HG03159 (cell line): Measurements from ENCODE around the gene KIF1B.
"Not testable (repeated sequence)": the region's sequence is repeated elsewhere in the genome, so short reads cannot be mapped to it uniquely, and the experiment has no call there.

Source experiments
- ATAC-seq: cut with Tn5 transposase; IDR thresholded peaks from one replicate; pipeline ENCODE4 v1.9.1; 2021; ENCODE audit warnings: mild to moderate bottlenecking, moderate library complexity; ENCODE audit not compliant: unreplicated experiment

Gene KIF1B

DNA sequence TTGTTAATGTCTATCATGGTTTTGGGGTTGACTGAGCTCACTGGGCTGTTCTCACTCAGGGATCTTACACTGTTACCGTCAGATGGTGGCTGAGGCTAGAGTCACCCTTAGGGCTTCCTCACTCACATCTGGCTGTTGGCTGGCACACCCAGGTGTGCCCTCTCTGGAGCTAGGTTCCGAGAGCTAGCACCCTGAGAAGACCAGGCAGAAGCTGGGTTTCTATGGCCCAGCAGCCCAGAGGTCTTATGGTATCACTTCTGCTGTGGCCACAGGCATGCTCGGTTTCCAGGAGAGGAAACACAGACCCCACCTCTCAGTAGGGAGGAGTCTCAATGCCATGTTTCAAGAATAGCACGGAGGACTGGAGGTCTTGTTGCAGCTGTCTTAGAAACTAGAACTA, 20.7 kb upstream of the KIF1B start:
- ATAC-seq, result no peak

DNA sequence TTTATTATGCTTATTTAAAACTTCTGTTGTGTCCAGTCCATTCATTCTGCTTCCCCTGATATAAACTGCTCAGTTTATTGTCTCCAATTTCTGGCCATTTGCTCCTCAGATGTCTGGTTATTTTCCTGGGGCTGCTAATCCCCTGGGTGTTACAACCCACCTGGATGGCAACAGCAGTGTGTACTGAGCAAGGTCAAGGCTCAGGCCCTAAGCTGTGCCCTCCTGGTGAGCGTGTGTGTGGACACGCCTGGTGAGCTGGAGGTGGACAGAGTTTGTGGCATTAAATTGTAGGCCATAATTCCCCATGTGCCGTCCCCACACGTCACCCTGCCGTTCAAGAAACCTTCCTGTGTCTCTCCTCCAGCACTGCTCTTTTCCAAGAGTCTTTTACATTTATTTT, 18.1 kb upstream of the KIF1B start:
- ATAC-seq, result no peak

DNA sequence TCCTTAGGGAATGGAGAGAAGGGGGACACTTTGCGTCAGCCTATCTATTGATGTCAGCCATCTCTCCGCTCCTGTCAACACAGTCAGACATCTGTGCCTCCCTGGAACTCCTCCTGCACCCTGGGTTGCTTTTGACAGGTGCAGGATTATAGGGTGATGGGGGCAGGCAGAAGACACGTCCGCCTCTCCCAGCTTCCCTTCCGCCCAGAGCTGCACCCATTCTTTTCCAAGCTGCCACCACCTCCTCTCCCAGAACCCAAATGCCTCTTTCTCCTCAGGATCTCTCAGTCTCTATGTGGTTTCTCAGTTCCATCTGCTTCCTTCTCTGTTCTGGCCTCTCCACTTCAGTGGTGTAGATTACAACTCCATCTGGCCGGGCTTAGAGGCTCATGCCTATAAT, 17.1 kb upstream of the KIF1B start:
- ATAC-seq, result no peak

DNA sequence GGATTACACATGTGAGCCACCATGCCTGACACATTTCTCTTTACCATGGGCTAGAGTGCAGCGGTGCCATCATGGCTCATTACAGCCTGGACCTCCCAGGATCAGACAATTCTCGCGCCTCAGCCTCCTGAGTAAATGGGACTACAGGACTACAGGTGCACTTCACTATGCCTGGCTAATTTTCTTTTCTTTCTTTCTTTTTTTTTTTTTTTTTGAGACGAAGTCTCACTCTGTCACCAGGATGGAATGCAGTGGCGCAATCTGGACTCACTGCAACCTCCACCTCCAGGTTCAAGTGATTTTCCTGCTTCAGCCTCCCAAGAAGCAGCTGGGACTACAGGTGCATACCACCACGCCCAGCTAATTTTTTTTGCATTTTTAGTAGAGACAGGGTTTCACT, 14.8 kb upstream of the KIF1B start:
- no peak for ATAC-seq

DNA sequence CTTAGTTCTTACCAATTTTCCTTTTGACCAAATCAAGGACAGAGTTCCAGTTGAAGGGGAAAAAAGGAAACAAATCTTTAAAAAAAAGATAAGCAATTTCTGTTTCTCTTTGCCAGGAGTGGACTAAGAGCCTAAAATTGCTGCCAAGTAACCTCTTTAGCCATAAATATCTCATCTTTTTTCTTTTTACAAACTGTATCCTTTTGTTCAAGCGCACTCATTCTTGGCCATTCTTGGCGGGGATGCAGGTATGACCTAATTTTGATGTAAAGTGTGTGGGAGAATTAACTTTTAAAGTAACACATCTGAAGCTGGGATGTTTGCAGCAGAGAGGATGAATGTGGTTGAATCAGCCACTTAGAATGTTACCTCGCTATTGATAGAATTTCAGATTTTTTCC, 13.4 kb upstream of the KIF1B start:
- no peak for ATAC-seq

DNA sequence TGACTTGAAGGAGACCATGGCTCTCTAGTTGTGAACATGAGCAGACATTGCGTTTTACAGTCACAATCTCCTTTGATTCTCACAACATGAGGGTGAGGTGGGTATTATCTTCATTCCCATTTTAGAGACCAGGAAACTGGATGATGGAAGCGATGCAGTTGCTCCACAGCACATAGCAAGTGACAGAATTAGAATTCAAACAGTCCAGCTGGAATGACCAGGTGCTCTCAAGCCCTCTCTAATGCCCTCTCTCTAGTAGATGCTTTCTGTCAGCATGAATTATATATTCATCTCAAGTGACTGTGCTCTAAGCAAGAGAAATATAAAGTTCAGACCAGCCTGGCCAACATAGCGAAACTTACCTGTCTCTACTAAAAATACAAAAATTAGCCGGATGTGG, 9.8 kb upstream of the KIF1B start:
- no peak for ATAC-seq

DNA sequence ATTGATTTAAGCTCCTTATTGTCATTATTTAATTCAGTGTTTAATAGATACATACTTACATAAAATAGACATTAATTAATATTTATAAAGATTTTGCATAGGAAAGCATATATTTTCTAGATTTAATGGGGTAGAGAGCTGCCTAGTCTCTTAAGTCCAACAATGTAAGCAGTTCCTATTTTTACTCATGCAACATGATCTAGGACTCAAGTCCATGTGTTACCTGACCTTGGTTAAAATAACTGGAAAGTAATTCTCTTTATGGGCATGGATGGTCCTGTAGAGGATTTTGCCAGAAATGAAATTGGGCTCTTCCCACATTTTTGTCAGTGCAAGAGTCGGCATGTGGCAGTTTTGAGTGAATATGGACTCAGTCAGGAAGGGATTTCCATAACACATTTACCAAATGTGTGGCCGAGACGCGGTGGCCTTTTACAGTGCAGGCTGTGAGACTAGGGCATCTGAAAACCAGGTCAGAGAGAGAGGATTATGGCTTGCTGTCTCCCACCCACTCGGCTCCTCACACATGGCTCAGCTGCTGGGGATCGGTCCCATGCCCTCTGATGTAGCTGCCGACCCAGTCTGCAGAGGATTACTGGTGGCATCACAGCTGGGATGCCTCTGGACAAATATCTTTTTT, 6.2 kb upstream of the KIF1B start:
- no peak for ATAC-seq

DNA sequence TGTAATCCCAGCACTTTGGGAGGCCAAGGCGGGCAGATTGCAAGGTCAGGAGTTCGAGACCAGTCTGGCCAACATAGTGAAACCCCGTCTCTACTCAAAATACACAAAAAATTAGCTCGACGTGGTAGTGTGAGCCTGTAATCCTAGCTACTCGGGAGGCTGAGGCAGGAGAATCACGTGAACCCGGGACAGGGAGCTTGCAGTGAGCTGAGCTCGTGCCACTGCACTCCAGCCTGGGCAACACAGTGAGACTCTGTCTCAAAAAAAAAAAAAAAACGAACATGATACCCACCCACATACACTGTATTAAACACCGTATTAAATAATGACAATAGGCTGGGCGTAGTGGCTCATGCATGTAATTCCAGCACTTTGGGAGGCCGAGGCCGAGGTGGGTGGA, 5.2 kb upstream of the KIF1B start:
- not testable (repeated sequence) for ATAC-seq

DNA sequence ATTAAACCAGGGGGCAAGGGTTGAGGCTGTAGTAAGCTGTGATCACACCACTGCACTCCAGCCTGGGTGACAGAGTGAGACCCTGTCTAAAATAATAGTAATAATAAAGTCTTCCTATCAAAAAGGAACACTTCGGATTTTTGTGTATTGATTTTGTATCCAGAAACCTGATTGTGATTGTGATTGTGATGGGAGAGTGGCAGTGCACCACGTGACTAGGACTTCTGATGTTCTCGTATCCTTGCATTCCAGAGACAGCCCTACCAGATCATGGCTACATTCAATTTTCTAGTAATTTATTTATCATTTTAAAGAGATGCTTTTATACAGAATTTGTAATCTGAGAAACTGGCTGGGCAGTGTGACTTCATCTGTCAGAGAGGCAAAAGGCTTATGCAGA, 2.6 kb upstream of the KIF1B start:
- no peak for ATAC-seq

DNA sequence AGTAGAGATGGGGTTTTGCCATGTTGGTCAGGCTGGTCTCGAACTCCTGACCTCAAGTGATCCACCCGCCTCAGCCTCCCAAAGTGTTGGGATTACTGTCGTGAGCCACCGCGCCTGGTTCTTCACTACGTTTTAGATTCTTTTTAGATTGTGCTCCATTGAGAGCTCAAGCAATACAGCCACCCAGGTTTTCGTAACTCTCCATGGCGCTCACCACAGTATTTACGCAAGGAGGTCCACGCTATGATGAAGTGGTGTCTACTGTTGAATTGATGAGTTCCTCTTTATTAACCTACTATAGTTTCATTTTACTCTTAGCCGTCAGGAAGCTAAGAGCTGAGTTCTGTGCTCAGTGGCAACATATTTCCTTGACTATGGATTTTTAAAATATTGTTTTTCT, 1.8 kb upstream of the KIF1B start:
- ATAC-seq, result no peak

DNA sequence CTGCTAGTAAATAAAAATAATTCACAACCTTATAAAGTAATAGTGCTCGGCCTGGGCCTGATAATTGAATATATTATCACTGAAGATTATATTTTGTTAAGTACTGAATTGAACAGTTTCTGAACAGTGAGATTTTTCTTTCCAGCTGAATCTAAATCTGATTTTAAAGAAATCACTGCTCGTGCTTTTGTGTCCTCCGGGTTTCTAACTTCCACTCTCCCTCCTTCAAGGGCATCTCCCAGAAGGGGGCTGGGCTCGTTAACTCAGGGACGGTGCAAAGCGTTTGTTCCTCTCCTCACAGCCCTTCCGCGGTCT, 823 bp upstream of the KIF1B start:
- no peak for ATAC-seq

DNA sequence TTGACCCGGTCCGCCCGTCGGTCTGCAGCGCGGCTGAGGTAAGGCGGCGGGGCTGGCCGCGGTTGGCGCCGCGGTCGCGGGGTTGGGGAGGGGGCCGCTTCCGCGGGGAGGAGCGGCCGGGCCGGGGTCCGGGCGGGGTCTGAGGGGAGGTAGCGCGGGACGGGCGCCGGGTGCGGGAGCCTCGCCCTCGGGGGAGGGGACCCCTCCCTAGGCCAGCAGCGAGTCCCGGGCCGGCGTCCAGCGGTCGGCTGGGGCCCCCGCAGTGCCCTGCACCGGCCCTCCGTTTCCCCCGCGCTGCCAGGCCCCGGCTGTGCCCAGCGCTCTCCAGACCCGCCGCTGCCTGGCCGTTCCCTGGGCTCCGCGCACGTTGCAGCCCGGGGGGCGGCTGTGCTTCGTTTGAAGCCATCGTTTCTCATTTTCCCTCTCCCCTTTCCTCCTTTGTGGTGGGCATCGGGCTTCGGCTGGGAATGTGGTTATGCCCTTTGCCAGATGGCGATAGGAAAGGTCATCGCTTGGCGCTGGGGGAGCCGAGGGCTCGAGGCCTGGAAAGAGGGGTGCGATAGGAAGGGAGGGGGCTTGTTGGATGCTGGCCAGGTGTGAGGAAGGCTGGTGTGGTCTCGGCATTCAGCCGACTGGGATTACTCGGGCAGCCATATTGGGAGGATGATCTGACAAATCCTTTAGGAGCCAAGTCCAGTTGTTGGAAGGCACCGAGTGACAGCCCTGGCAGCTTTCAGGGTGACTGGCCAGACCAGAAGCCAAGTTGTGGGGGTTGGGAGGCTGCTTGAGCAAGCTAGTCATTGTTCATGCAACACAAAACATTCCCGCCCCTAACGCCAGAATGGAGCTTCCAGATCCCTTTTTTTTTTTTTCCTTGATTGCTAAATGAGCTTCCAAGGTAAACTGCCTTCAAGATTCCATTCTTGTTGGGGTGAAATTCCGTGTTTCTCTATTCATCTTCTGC, 753 bp downstream of the KIF1B start:
- no peak for ATAC-seq

DNA sequence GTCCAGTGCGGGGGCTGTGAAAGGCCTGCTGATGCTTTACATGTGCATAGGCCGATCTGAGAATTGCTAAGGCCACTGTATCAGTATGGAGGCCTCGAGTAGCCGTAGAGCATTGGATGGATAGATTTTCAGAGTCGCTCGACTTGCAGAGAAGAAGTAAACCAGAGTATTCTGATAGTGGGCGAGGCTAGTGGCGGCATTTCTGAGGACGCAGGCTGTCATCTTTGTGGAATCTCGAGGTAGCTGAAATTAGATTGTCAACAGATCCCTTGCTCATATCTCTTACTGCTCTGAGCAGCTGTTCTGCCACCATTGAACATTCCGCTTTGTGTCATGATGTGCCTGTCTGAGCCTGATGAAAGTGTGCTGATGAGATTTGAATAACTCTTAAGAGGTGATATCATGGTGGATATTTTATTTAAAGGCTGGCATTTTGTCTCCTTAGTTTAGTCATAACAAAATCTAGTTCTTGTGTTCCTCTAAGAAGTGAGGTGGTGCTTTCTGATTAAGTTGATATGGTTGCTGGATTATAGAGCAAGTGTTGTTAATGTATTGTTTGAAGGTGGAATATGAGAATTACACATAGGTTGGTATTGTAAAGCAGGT, 1.5 kb downstream of the KIF1B start:
- ATAC-seq, result no peak

DNA sequence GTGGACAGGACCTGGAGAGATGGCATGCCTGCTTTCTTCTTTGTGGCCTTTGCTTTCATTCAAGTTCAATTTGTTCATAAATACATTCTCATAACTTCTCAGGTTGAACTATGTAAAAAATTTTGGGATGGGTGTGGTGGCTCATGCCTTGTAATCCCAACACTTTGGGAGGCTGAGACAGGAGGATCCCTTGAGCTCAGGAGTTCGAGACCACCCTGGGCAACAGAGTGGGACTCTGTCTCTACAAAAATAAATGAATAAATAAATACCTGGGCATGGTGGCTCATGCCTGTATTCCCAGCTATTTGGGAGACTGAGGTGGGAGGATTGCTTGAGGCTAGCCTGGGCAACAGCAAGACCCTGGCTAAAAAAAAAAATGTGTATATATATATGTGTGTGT, 2.1 kb downstream of the KIF1B start:
- ATAC-seq, result no peak

DNA sequence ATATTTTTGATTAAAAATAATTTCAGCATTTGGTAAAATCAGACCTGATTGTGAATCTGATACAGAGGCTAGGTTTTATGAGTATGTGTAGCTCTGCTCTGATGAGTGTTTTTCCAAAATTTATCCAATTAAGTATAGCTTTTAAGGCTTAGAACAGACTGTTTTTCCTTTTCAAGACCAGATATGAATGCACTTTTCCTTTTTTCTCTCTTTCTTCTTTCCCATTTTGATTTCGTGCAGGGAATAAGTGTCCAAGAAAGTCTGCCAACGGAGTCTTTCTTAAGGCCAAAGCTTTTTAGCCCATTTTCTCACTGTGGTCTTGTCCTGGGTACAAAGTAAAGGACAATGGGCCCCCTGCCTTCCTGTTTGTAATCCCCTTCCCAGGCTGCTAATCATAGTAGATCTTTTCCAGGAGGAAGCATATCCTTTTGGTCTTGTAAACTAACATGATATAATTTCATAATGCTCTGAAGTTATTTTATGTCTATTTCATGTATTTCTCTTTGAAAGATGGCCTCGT, 2.9 kb downstream of the KIF1B start:
- no peak for ATAC-seq

DNA sequence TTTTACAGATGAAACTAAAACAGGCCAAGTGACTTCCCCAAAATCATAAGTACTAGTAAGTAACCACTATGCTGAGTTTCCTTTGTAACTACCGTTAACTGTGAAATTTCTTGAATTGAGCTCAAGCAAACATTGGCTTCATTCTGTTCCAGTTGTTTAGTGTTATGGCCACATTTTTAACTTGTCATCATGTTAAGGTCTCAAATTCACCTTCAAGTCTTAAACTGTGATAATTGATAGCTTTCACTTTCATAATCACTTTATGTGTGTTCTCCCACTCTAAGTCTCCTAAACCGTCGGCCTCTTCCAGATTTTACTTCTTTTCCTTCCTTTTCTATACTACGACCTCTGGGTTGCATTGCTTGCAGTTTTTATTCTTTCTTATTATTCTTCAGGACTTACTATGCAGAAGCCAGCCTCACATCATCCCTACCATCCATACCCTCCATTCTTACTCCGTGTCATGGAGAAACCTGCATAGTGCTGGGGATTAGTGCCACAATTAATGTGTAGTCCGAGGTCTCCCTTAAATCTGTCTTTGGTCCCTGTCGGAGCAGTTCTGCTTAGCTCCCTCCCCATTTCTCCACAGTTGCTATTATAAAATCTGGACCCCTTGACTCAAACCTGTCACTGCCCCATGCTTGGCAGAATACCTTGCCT, 5.8 kb downstream of the KIF1B start:
- ATAC-seq, result no peak

DNA sequence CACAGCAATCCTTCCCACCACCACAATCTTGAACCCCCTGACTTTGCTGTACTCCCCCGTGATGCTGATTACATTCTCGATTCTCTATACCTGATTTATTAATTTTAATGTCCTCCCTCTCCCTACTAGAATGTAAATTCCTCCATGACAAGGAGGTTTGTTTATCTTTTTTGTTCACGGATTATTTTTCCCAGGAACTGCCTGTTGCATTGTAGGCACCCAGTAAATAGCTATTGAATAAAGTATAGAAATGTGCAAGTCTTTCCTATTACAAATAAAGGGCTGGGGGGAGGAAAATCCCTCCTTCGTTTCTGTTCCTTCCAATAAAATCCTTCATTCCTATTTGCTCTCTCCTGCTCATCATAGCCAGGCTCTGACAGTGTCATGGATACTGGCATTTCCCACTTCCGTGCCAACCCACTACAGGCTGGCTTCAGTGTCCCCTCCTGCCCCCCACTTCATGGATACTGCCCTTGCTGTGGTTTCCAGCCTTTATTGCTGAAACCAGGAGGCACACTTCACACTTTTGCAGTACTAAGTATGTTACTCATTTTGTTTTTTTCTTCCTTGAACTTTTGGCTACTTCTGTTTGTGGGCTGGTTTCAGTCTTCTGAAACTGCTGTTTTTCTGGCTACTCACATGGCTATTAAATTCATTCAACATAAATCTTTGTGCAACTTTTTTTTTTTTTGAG, 7.5 kb downstream of the KIF1B start:
- no peak for ATAC-seq

DNA sequence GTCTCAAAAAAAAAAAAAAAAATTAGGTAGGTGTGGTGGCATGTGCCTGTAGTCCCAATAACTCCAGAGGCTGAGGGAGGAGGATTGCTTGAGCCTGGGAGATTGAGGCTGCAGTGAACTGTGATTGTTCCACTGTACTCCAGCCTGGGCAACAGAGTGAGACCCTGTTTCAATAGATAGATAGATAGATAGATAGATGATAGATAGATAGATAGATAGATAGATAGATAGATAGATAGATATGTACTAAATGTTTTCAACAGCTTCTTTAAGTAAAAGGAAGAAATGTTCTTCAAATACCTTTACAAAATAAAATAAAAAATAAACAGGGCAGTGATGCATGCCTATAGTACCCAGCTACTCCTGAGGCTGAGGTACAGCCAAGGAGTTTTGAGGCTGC, 9.8 kb downstream of the KIF1B start:
- ATAC-seq, result no peak

DNA sequence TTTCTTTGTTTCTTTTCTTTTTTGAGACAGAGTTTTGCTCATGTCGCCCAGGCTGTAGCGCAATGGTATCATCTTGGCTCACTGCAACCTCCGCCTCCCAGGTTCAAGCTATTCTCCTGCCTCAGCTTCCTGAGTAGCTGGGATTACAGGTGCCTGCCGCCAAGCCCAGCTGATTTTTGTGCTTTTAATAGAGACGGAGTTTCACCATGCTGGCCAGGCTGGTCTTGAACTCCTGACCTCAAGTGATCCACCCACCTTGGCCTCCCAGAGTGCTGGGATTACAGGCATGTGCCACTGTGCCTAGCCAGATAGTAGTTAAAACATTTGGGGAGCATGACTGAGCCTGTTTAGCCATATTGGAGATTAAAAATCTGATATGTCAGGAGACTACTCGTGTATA, 10.3 kb downstream of the KIF1B start:
- ATAC-seq, result not testable (repeated sequence)

DNA sequence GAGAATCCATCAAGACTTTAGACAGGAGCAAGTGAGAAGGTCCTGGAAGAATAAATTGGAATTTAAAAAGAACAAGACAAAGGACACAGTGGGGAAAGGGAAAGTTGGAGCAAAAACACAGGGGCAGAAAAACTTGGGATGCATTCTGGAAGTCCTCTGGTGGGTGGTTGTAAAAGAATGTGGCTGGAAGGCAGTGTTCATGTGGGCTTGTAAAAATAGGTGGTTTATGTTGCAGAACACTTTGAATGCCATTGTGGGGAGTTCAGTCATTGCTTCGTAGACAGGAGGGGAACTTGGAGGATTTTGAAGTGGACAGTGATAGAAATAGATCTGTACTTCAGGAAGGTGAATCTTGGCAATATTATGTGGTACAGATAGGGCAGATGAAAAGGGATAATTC, 15.2 kb downstream of the KIF1B start:
- ATAC-seq, result no peak

DNA sequence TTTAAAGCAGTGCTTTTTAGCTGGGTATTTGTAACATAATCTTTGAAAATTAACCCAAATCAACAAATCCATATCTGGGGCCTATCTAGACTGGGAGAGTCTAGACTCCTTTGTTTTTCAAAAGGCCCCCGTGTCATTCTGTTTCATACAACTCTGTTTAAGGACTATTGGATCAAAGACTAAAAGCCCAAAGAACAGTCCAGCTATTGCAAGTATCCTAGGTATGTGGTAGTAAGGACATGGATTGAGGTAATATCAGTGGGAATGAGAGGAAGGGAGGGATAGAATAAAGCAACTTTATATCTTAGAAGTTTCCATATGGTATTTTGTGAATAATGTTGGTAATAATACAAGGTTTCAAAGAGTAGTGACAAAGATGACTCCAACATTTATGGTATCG, 18.2 kb downstream of the KIF1B start:
- ATAC-seq, result no peak
